GM10248 (cell line): Measurements from ENCODE around the gene HSPA2.

ENCODE experiments used
- CTCF ChIA-PET: fragments of 300-600 bp; sonication (Branson Sonifier 250); formaldehyde crosslinking; extraction: SDS; loops from one replicate; lab custom pipeline; 2021; ENCODE audit warnings: antibody characterized with exemption; lab: Yijun Ruan, JAX
- POLR2A ChIA-PET: fragments of 350-650 bp; sonication (Branson Sonifier 250); formaldehyde crosslinking; extraction: SDS; loops from one replicate; lab custom pipeline; 2020; ENCODE audit warnings: antibody characterized with exemption; lab: Yijun Ruan, JAX
- DNase-seq: peaks from one replicate; pipeline ENCODE4 v3.0.0; 2012; ENCODE audit errors: extremely low spot score
- TF ChIP-seq, protein P1 (sequence below): IDR thresholded peaks from 2 replicates; pipeline ENCODE4 v1.5.1; 2012; ENCODE audit warnings: mild to moderate bottlenecking, low read depth; ENCODE audit errors: extremely low read depth, missing control alignments, control extremely low read depth

HSPA2 gene

DNA sequence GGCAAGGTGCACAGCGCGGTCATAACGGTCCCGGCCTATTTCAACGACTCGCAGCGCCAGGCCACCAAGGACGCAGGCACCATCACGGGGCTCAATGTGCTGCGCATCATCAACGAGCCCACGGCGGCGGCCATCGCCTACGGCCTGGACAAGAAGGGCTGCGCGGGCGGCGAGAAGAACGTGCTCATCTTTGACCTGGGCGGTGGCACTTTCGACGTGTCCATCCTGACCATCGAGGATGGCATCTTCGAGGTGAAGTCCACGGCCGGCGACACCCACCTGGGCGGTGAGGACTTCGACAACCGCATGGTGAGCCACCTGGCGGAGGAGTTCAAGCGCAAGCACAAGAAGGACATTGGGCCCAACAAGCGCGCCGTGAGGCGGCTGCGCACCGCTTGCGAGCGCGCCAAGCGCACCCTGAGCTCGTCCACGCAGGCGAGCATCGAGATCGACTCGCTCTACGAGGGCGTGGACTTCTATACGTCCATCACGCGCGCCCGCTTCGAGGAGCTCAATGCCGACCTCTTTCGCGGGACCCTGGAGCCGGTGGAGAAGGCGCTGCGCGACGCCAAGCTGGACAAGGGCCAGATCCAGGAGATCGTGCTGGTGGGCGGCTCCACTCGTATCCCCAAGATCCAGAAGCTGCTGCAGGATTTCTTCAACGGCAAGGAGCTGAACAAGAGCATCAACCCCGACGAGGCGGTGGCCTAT lies 875 bp downstream of the HSPA2 start:
- no peak for DNase-seq
- ChIA-PET POLR2A (no interaction called here), CTCF (interaction anchor here (1.3 to 2.5 kb wide), 2 partner anchors 9 to 30 kb away, joined by 3 to 5 read pairs; no protein-coding TSS in a partner anchor)
- TF ChIP-seq, protein P1, sequence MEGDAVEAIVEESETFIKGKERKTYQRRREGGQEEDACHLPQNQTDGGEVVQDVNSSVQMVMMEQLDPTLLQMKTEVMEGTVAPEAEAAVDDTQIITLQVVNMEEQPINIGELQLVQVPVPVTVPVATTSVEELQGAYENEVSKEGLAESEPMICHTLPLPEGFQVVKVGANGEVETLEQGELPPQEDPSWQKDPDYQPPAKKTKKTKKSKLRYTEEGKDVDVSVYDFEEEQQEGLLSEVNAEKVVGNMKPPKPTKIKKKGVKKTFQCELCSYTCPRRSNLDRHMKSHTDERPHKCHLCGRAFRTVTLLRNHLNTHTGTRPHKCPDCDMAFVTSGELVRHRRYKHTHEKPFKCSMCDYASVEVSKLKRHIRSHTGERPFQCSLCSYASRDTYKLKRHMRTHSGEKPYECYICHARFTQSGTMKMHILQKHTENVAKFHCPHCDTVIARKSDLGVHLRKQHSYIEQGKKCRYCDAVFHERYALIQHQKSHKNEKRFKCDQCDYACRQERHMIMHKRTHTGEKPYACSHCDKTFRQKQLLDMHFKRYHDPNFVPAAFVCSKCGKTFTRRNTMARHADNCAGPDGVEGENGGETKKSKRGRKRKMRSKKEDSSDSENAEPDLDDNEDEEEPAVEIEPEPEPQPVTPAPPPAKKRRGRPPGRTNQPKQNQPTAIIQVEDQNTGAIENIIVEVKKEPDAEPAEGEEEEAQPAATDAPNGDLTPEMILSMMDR, result no peak

DNA sequence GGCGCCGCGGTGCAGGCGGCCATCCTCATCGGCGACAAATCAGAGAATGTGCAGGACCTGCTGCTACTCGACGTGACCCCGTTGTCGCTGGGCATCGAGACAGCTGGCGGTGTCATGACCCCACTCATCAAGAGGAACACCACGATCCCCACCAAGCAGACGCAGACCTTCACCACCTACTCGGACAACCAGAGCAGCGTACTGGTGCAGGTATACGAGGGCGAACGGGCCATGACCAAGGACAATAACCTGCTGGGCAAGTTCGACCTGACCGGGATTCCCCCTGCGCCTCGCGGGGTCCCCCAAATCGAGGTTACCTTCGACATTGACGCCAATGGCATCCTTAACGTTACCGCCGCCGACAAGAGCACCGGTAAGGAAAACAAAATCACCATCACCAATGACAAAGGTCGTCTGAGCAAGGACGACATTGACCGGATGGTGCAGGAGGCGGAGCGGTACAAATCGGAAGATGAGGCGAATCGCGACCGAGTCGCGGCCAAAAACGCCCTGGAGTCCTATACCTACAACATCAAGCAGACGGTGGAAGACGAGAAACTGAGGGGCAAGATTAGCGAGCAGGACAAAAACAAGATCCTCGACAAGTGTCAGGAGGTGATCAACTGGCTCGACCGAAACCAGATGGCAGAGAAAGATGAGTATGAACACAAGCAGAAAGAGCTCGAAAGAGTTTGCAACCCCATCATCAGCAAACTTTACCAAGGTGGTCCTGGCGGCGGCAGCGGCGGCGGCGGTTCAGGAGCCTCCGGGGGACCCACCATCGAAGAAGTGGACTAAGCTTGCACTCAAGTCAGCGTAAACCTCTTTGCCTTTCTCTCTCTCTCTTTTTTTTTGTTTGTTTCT lies 1.7 kb downstream of the HSPA2 start:
- ChIA-PET POLR2A (no interaction called here), CTCF (interaction anchor here (1.1 to 2.5 kb wide), 6 partner anchors 8 to 98 kb away, joined by 3 to 9 read pairs (median 4); no protein-coding TSS in a partner anchor)
- DNase-seq, result no peak
- TF ChIP-seq, protein P1, result no peak

DNA sequence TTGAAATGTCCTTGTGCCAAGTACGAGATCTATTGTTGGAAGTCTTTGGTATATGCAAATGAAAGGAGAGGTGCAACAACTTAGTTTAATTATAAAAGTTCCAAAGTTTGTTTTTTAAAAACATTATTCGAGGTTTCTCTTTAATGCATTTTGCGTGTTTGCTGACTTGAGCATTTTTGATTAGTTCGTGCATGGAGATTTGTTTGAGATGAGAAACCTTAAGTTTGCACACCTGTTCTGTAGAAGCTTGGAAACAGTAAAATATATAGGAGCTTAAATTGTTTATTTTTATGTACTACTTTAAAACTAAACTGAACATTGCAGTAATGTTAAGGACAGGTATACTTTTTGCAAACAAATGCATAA lies 2.3 kb downstream of the HSPA2 start:
- CTCF ChIA-PET, result interaction anchor here (1.1 to 2.5 kb wide), 6 partner anchors 8 to 97 kb away, joined by 3 to 9 read pairs (median 4); no protein-coding TSS in a partner anchor
- no peak for DNase-seq
- POLR2A ChIA-PET, result no interaction called here
- TF ChIP-seq, protein P1, result no peak

DNA sequence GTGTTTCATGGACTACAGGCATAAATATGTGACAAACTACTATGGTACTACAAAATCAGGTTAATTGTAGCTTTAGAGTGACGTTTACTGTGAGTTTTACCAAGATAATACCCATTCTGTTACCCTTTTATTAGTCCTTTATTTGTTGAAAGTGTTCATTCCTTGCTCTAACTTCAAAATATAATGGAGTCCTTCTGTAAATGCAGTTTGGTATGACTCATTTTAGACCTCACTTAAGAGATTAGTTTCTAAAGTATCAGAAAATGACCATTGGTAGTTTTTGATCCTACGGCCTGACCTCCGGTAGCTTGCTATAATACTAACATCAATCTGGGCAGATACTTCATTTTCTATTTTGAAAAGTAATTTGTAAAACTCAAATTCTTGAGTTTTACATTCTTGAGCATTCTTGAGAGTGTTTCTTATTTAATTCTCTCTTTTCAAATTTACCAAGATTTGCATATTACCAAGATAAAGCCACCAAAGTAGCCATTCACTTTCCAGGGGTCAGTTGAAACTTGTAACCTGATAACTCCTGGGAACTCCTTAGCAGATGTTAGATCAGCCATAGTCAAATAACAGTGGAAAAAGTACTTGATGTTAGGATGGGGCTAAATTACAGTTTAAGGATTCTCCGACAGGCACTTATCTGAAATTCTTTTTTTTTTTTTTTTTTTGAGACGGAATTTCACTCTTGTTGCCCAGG lies 4.2 kb downstream of the HSPA2 start:
- TF ChIP-seq, protein P1, result no peak
- no peak for DNase-seq
- ChIA-PET CTCF (no interaction called here), POLR2A (no interaction called here)

DNA sequence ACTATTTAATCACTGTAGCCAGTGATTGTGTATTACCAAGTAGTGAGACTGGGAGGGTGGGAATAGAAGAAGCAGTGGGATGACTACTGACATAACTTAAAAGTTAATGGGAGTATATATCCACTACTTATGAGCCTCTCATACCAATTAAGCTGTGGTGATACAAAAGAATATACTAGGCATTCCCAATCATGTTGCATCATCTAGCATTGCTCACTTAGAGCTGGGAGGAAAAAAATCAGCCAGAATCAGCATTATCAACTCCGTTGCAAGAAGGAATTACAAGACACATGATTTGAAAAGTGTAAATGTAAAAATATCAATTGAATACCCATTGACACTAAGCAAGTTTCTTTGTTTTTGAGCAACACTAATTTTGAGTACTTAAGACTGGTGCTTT lies 8.5 kb downstream of the HSPA2 start:
- TF ChIP-seq, protein P1, result no peak
- DNase-seq, result no peak
- ChIA-PET CTCF (no interaction called here), POLR2A (no interaction called here)
